ENCODE results near the gene DNAJC30. TPM values are rescaled to one million over a fixed set of nuclear protein-coding genes. Genes with fewer than 3 reads are reported as not detected.

The DNAJC30 gene
- total RNA-seq, 1 donor from 2014 or later: 8.4 TPM

Small RNA genes lying within 50 kb of the gene (microRNA-seq; reads per million reads assigned to microRNA genes)
- not detected for gene MIR4284 (ENCODE audit: unreplicated experiment)

Other genes starting within 250 kb of the DNAJC30 start
- 0.81 TPM for gene FZD9, start 249.7 kb downstream of the DNAJC30 start, total RNA-seq (ENCODE audit: unreplicated experiment)
- gene BAZ1B, start 161.2 kb downstream of the DNAJC30 start, total RNA-seq (ENCODE audit: unreplicated experiment): 108 TPM
- 34.0 TPM for gene BCL7B, start 125.8 kb downstream of the DNAJC30 start, total RNA-seq (ENCODE audit: unreplicated experiment)
- gene TBL2, start 104.9 kb downstream of the DNAJC30 start, total RNA-seq (ENCODE audit: unreplicated experiment): 23.8 TPM
- gene MLXIPL, start 58.9 kb downstream of the DNAJC30 start, total RNA-seq (ENCODE audit: unreplicated experiment): 0.86 TPM
- 17.2 TPM for gene VPS37D, start 15.6 kb downstream of the DNAJC30 start, total RNA-seq (ENCODE audit: unreplicated experiment)
- gene BUD23, start 144 bp upstream of the DNAJC30 start, total RNA-seq (ENCODE audit: unreplicated experiment): 42.6 TPM
- 119 TPM for gene STX1A, start 36.2 kb upstream of the DNAJC30 start, total RNA-seq (ENCODE audit: unreplicated experiment)
- gene ABHD11, start 55.3 kb upstream of the DNAJC30 start, total RNA-seq (ENCODE audit: unreplicated experiment): 13.9 TPM
- not detected for gene CLDN3, start 86.8 kb upstream of the DNAJC30 start, total RNA-seq (ENCODE audit: unreplicated experiment)
- 0.54 TPM for gene CLDN4, start 147.5 kb upstream of the DNAJC30 start, total RNA-seq (ENCODE audit: unreplicated experiment)
- gene METTL27, start 159.1 kb upstream of the DNAJC30 start, total RNA-seq (ENCODE audit: unreplicated experiment): 2.9 TPM
- gene TMEM270, start 177.7 kb upstream of the DNAJC30 start, total RNA-seq (ENCODE audit: unreplicated experiment): not detected